HUES6 (cell line): Measurements from ENCODE around the gene ACSL6.

ENCODE experiments used
- H3K27ac ChIP-seq: 2 replicates; pipeline ENCODE4 v1.7.0; 2013; ENCODE audit warnings: low read depth, mild to moderate bottlenecking, low read length, inconsistent platforms
- H3K27me3 ChIP-seq: 2 replicates; pipeline ENCODE4 v1.6.1; 2013; ENCODE audit warnings: low read length; ENCODE audit not compliant: control insufficient read depth, insufficient read depth
- H3K36me3 ChIP-seq: 2 replicates; pipeline ENCODE4 v1.6.1; 2013; ENCODE audit warnings: low read length; ENCODE audit not compliant: control insufficient read depth, insufficient read depth
- H3K4me1 ChIP-seq: 2 replicates; pipeline ENCODE4 v1.6.1; 2013; ENCODE audit warnings: low read length; ENCODE audit not compliant: control insufficient read depth, insufficient read depth
- H3K4me3 ChIP-seq: 2 replicates; pipeline ENCODE4 v1.5.1; 2013; ENCODE audit warnings: low read depth, low read length
- H3K9ac ChIP-seq: one replicate; pipeline ENCODE4 v1.6.1; 2013; ENCODE audit warnings: mild to moderate bottlenecking, low read length
- H3K9me3 ChIP-seq: 2 replicates; pipeline ENCODE4 v1.6.1; 2013; ENCODE audit warnings: low read depth, low read length; ENCODE audit not compliant: control insufficient read depth, insufficient read depth

ACSL6 gene, protein sequence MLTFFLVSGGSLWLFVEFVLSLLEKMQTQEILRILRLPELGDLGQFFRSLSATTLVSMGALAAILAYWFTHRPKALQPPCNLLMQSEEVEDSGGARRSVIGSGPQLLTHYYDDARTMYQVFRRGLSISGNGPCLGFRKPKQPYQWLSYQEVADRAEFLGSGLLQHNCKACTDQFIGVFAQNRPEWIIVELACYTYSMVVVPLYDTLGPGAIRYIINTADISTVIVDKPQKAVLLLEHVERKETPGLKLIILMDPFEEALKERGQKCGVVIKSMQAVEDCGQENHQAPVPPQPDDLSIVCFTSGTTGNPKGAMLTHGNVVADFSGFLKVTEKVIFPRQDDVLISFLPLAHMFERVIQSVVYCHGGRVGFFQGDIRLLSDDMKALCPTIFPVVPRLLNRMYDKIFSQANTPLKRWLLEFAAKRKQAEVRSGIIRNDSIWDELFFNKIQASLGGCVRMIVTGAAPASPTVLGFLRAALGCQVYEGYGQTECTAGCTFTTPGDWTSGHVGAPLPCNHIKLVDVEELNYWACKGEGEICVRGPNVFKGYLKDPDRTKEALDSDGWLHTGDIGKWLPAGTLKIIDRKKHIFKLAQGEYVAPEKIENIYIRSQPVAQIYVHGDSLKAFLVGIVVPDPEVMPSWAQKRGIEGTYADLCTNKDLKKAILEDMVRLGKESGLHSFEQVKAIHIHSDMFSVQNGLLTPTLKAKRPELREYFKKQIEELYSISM

DNA sequence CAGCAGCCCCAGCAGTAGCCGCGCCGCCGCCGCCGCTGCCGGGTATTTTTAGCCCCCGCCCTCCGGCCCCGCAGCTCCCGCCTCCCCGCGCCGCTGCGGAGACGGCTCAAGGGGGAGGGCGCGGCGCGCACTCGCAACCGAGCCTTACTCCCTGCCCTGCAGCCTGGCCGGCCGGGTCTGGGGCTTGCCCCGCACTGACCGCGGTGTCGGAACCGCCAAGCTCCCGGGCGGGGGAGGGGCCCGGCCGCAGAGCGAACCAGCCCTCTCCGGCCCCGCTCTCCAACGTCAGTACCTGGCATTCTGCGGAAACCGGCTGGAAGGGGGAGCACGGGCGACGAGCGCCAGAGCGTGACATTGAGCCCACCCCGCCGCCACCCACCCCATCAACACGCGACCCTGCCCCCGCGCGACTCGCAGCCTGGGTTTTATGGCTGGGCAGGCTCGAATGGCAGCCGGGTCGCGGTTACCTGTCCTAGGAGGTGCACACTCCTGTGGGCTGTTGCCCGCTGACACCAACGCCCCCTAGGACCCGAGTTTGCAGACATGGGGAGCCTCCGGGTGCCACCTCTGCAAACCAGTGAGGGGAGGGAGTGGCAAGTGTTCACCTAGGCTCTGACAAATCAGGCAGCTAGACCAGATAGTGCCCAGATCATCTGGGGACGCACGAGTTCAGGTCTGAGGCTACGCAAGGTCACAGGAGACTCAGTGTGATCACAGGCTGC lies at the start of gene ACSL6:
ACSL6 (minus strand) TSS at position 37 of the 722 bp plus-strand sequence. CDS start 105 bp downstream, outside the sequence.
- no peak within 1 kb of the TSS for H3K9ac ChIP-seq
- peaks cover 11% of the 10 kb centered on the region; the same call in 1 of the 2 replicates for H3K4me1 ChIP-seq
- H3K36me3 ChIP-seq = no peaks in the 10 kb centered on the region
- H3K27me3 ChIP-seq = peaks cover 50% of the 10 kb centered on the region
- no peak within 1 kb of the TSS for H3K27ac ChIP-seq
- H3K4me3 ChIP-seq = peak within 1 kb of the TSS; percentile 60
- no peaks in the 10 kb centered on the region for H3K9me3 ChIP-seq

DNA sequence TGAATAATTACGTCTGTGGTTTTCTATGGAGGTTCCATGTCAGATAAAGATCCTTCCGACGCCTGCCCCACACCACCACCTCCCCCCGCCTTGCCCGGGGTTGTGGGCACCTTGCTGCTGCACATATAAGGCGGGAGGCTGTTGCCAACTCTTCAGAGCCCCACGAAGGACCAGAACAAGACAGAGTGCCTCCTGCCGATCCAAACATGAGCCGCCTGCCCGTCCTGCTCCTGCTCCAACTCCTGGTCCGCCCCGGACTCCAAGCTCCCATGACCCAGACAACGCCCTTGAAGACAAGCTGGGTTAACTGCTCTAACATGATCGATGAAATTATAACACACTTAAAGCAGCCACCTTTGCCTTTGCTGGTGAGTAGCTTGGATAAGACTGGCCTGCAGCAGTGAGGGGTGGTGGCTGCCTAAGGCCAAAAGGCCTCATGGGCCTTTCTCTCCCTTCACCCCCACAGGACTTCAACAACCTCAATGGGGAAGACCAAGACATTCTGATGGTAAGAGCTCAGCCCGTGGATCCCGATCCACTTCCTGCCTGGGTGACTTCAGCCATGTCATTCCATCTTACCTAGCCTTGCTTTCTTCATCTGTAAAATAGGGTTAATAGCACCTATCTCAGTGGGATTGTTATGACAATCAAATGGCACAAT lies 49.2 kb upstream of the ACSL6 start, which contains the start of gene IL3:
IL3 (plus strand) TSS at position 155 of the 661 bp plus-strand sequence; CDS start at position 207, 52 bp downstream.
- peaks cover 5% of the 10 kb centered on the region; the same call in 1 of the 2 replicates for H3K4me1 ChIP-seq
- no peak within 1 kb of the TSS for H3K4me3 ChIP-seq
- no peaks in the 10 kb centered on the region for H3K27me3 ChIP-seq
- H3K9me3 ChIP-seq = no peaks in the 10 kb centered on the region
- no peak within 1 kb of the TSS for H3K9ac ChIP-seq
- H3K27ac ChIP-seq = no peak within 1 kb of the TSS
- no peaks in the 10 kb centered on the region for H3K36me3 ChIP-seq

DNA sequence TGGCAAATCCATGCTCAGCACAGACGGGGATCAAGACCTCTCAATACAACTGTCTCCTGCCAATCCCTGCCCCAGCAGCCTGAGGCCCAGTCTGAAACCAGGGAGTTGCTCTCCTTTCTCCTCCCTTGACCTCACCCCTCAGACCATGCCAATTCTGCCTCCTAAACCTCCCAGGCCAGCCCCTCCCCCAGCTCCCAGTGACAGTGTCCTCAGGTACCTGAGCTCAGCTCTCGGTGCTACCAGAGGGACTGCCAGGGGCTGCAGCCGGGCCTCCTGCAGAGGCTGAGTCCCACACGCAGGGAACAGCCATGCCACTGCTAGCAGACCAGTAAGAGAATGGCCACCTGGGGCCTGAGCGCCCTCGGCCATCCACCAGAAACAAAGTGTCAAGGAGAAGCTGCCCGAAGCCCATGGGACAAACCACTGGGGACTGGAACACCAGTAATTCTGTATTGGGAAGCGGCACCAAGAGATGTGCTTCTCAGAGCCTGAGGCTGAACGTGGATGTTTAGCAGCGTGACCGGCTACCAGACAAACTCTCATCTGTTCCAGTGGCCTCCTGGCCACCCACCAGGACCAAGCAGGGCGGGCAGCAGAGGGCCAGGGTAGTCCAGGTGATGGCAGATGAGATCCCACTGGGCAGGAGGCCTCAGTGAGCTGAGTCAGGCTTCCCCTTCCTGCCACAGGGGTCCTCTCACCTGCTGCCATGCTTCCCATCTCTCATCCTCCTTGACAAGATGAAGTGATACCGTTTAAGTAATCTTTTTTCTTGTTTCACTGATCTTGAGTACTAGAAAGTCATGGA lies 48.4 kb upstream of the ACSL6 start:
- no peaks in the 10 kb centered on the region for H3K9me3 ChIP-seq
- no peak overlapping the region for H3K27ac ChIP-seq
- no peaks in the 10 kb centered on the region for H3K27me3 ChIP-seq
- peaks cover 5% of the 10 kb centered on the region; the same call in 1 of the 2 replicates for H3K4me1 ChIP-seq
- H3K36me3 ChIP-seq = no peaks in the 10 kb centered on the region
- no peak overlapping the region for H3K4me3 ChIP-seq
- H3K9ac ChIP-seq = no peak overlapping the region

DNA sequence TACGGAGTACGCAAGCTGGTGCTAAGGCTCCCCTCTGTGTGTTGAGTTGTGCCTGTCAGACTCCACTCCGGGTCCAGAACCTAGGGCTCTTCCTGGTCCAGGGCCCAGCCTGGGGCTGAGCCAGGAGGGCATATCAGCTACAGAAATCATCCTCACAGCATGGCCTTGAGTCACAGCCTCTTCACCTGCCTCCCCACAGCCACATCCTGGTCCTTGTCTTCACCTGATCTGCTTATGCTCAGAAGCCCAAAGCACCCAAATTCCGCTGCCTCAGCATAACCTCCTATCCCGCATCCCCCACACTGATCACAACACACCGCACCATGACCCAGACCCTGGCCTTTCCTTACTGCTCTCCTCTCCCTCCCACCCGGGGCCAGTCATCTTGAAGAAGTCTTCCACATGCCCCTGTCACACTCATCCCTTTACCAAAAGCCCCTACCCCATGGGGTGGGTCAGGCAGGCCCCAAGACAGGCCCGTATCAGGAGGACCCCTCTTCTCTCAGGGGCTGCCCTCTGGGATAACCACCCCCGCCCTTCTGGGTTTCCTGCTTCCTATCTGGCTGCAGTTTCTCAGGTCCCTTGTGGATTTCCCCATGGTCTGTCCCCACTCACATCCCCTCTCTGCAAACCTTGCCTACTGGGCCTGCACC lies 47.7 kb upstream of the ACSL6 start:
- Histone ChIP-seq H3K4me1 (peaks cover 5% of the 10 kb centered on the region; the same call in 1 of the 2 replicates), H3K9me3 (no peaks in the 10 kb centered on the region), H3K4me3 (no peak overlapping the region), H3K27ac (no peak overlapping the region), H3K27me3 (no peaks in the 10 kb centered on the region), H3K36me3 (no peaks in the 10 kb centered on the region), H3K9ac (no peak overlapping the region)

DNA sequence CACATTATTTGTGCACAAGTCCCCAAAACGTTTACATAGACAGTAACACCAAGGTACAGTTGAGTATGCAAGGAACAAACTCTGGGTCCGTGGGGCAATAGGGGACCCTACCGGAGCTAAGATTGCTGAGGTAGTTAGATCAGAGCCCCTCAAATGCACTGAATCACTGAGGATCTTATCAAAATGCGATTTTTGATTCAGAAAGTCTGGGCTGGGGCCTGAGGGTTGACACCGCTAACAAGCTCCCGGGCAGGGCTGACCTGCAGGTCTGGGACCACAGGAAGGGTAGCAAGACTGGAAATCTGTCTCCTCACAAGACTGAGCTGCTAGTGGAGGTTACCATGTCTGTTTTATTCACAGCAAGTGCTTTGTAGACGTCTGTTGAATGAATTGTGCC lies 47.2 kb upstream of the ACSL6 start:
- Histone ChIP-seq H3K4me3 (no peak overlapping the region), H3K9me3 (no peaks in the 10 kb centered on the region), H3K27me3 (no peaks in the 10 kb centered on the region), H3K27ac (no peak overlapping the region), H3K9ac (no peak overlapping the region), H3K4me1 (peaks cover 5% of the 10 kb centered on the region; the same call in 1 of the 2 replicates), H3K36me3 (no peaks in the 10 kb centered on the region)

DNA sequence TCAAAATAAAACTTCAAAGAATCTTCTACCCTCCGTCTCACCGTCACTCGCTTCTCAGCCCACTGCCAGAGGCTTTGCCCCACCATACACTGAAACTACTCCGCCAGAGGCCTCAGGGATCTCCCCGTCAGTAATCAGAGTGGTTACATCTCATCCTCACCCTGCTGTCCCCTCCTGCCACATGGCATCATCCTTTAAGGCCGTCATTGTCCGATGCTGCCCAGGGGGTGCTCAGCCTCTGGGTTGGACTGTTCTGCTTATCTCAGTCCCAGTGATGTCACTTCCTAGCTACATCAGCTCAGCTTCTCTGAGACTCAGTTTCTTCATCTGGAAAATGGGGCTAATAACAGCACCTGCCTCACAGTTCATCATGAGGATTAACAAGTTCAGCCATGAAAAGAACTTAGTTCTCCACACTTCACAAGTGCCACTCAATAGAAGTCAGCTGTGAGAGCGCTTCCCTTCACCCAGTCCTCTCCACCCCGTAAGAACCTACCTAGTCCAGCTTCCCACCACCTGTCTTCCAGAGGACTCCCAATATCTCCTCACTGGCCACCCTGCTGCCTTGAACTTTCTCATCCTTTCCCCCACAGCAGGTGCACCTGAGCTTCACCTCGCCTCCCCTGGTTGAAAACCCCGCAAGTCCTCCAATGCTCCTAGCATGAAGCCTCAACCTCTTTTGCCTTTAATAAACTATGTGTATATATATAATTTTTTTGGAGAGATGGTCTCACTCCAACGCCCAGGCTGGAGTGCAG lies 46.2 kb upstream of the ACSL6 start:
- peaks cover 5% of the 10 kb centered on the region; the same call in 1 of the 2 replicates for H3K4me1 ChIP-seq
- no peaks in the 10 kb centered on the region for H3K36me3 ChIP-seq
- H3K9me3 ChIP-seq = no peaks in the 10 kb centered on the region
- H3K9ac ChIP-seq = no peak overlapping the region
- H3K27ac ChIP-seq = no peak overlapping the region
- H3K4me3 ChIP-seq = no peak overlapping the region
- no peaks in the 10 kb centered on the region for H3K27me3 ChIP-seq

DNA sequence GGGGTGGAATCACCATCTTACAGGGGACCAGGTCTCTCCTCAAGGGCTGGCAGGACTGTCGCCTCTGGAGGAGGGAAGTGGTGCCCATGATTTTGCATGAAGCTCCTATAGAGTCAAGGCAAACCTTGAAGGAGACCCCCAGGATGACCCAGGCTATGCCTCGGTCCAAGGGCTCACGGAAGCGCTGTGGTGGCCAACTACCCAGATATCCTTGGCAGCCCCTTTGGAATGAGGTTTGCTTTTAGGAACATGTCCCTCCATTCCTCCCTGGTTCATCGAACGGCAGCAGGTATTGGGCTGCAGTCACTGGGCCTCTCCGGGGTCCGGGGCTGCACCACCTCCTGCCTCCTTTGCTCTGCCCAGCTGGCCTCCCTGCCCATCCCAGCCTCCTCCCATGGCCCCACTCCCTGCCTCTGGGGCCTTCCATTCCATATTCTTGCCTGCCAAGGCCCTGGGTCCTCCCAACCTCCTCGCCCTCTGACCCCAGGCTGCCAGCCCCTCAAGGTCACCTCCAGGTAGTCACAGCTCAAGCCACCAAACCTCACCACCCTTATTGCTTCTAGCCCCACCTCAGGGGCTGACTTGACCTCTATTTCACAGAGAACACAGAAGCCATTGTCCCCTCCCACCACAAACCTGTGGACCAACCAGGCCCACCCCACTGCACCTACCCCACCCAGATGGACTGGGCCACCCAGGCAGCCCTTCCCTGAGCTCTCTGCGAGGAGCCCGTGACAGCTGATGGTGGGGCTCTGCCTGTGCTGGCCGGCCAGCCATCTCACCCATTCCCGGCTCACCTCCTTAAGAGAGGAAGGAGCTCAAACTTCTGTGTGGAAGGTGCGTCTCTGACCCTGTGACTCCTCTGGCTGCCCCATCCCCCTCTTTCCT lies 45.4 kb upstream of the ACSL6 start:
- Histone ChIP-seq H3K27ac (no peak overlapping the region), H3K4me3 (no peak overlapping the region), H3K4me1 (peaks cover 5% of the 10 kb centered on the region; the same call in 1 of the 2 replicates), H3K9me3 (no peaks in the 10 kb centered on the region), H3K36me3 (no peaks in the 10 kb centered on the region), H3K27me3 (no peaks in the 10 kb centered on the region), H3K9ac (no peak overlapping the region)

DNA sequence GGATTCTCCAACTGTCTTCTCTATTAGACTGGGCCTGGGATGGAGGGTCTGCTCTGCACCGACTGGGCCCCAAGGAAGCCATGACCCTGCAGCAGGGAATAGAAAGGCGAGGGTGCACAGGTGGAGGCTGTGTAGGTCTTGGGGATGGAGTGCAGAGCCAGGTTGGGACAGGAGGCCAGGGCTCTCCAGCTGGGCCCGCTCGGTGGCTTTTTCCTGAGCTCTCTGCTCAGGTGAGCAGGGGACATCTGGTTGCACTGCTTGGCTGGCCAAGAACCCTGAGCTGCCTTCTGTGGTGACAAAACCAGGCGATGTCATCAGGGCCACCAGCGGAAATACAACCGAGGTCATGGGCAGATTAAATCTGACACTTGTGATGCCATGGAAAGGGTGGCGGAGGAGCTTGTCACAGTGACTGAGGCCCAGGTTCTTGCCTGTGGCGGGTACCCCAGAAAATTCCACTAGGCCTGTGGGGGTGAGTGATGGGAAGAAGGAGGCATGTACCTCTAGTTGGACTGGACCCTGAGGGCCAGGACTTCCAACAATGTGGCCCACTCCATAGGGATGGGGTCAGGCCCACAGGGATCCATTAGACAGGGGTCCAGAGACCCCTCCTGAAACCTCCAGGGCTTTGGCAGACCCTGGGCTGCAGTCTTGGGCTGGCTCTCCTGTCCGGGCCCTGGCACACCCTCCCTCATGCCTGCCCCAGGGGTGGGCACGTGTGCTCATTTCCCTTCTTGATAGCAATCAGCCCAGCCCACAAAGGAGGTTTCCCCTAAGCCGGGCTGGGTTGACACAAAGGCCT lies 44.6 kb upstream of the ACSL6 start:
- no peak overlapping the region for H3K9ac ChIP-seq

More for the DNA sequence above, 44.6 kb upstream of the ACSL6 start:
- no peak overlapping the region for H3K27ac ChIP-seq
- H3K9me3 ChIP-seq = no peaks in the 10 kb centered on the region
- no peaks in the 10 kb centered on the region for H3K27me3 ChIP-seq
- no peak overlapping the region for H3K4me3 ChIP-seq
- peaks cover 5% of the 10 kb centered on the region; the same call in 1 of the 2 replicates for H3K4me1 ChIP-seq
- no peaks in the 10 kb centered on the region for H3K36me3 ChIP-seq
